Immature natural killer cell (primary cell): ENCODE measurements around the gene MADD. TPM values are rescaled to one million over a fixed set of nuclear protein-coding genes. Genes with fewer than 3 reads are reported as not detected.

Experiments
- DNase-seq, 3 donors: peaks; one replicate each; pipeline ENCODE4 v3.0.0; 2022; ENCODE audit warnings: mixed read lengths in 1 of 3
- H3K27ac Mint-ChIP-seq, 6 donors: one replicate each; pipeline ENCODE4 v1.8.0; 2020; ENCODE audit warnings: mixed read lengths in 6 of 6, mild to moderate bottlenecking in 5 of 6, inconsistent platforms in 4 of 6, moderate library complexity in 3 of 6
- H3K27me3 Mint-ChIP-seq, 3 donors: one replicate each; pipeline ENCODE4 v1.8.0; 2020 to 2021; ENCODE audit warnings: low read depth in 3 of 3, mild to moderate bottlenecking in 3 of 3, mixed read lengths in 3 of 3, moderate library complexity in 3 of 3, inconsistent platforms in 1 of 3
- H3K36me3 Mint-ChIP-seq, 3 donors: one replicate each; pipeline ENCODE4 v1.8.0; 2020; ENCODE audit warnings: mixed read lengths in 3 of 3, inconsistent platforms in 2 of 3, mild to moderate bottlenecking in 2 of 3
- H3K4me1 Mint-ChIP-seq, 2 donors: one replicate each; pipeline ENCODE4 v1.8.0; 2020; ENCODE audit warnings: inconsistent platforms in 2 of 2, mild to moderate bottlenecking in 2 of 2, mixed read lengths in 2 of 2, moderate library complexity in 1 of 2
- H3K4me3 Mint-ChIP-seq, 5 donors: one replicate each; pipeline ENCODE4 v1.8.0; 2020; ENCODE audit warnings: mild to moderate bottlenecking in 5 of 5, mixed read lengths in 5 of 5, inconsistent platforms in 3 of 5, moderate library complexity in 3 of 5
- H3K9me3 Mint-ChIP-seq, 6 donors: one replicate each; pipeline ENCODE4 v1.8.0; 2020; ENCODE audit warnings: mild to moderate bottlenecking in 6 of 6, mixed read lengths in 6 of 6, inconsistent platforms in 4 of 6, moderate library complexity in 3 of 6
- polyA plus RNA-seq, 3 donors: library from polyadenylated mRNA; unstranded; fragments of 300-500 nt; fragmentation: Illumina TruSeq; gene quantifications; one replicate each; pipeline ENCODE4 v1.2.3, GENCODE V29; 2021

MADD gene
- polyA plus RNA-seq, 3 donors from 2014 or later: 14.7 to 42.7 (median 19.3) TPM

DNA sequence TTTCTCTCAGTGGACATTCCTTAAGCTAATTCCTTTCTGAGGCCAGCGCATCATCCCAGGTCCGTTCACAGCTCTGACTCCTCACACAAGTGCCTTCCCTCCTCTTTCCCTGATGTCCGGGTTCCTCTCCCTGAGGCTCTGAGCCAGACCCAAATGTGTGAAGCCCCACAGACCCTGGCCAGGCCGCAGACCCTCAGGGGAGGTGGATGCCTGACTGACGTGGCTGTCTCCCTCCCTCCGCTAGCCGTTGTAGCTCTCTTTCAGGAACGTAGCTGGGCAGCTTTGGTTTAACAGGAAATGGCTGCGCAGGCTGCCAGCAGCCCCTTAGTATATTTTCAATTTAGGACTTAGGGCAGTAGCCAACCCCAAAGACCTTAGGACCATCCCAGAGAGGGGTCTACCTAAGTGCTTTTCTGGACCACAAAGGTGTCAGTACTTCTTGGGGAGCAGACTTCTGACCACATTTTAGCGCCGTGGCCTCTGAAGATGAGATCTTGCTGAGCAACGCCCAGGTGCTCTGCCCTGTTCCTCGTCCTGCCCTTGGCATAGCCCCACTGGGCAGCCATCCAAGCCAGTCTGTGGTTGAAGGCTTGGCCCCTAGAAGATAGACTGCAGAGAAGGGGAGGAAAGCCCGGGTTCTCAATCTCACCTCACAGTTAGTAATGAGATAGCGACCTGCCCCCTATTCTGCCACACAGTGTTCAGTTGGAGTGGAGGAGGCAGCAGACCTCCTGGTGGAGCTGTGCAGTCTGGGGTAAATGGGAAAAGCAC lies 55.5 kb downstream of the MADD start:
- Mint-ChIP-seq H3K4me1 (peaks cover 2 to 9% of the 10 kb centered on the region in 2 donors), H3K27ac (peak overlapping the region in 5 of 6 donors; percentile 24 to 78 (median 64)), H3K4me3 (no peak overlapping the region), H3K36me3 (peaks cover 15 to 41% (median 25%) of the 10 kb centered on the region in 3 donors), H3K9me3 (no peaks in the 10 kb centered on the region), H3K27me3 (peaks cover 5 to 6% (median 5%) of the 10 kb centered on the region in 3 donors)
- peak in 2 of 3 donors; percentile 6 to 7 for DNase-seq

GRCh38 chr11:47326198-47326597 lies 56.3 kb downstream of the MADD start:
- H3K27ac Mint-ChIP-seq: peak overlapping the region in 2 of 6 donors; percentile 19 to 53
- H3K27me3 Mint-ChIP-seq: peaks cover 5 to 6% (median 5%) of the 10 kb centered on the region in 3 donors
- H3K4me1 Mint-ChIP-seq: peaks cover 2 to 9% of the 10 kb centered on the region in 2 donors
- H3K36me3 Mint-ChIP-seq: peaks cover 15 to 38% (median 25%) of the 10 kb centered on the region in 3 donors
- DNase-seq: no peak
- H3K4me3 Mint-ChIP-seq: no peak overlapping the region
- H3K9me3 Mint-ChIP-seq: no peaks in the 10 kb centered on the region

DNA sequence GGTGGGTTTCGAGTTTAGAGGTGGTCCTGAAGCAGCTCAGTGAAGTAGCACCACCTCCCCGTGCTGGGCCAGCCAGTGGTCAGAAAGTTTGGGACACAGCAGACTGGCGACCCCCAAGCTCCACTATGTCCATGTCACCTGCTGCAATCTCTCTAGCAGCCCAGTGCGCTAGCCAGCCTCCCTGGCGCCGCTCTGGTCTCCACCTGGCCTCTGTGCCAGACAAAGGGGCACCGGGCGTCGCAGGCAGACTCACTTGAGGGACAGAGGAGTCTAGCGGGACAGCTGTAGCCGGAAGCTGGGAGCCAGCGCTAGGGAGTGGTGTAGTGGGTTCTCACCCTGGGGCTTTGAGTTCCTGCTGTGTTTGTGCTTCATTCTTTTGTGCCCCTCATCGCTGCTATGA lies 57.1 kb downstream of the MADD start:
- Mint-ChIP-seq H3K27ac (peak overlapping the region in 1 of 6 donors; percentile 19), H3K4me1 (peaks cover 2 to 9% of the 10 kb centered on the region in 2 donors), H3K27me3 (peaks cover 5 to 7% (median 6%) of the 10 kb centered on the region in 3 donors), H3K9me3 (no peaks in the 10 kb centered on the region), H3K36me3 (peaks cover 15 to 30% (median 19%) of the 10 kb centered on the region in 3 donors), H3K4me3 (no peak overlapping the region)
- DNase-seq: no peak

DNA sequence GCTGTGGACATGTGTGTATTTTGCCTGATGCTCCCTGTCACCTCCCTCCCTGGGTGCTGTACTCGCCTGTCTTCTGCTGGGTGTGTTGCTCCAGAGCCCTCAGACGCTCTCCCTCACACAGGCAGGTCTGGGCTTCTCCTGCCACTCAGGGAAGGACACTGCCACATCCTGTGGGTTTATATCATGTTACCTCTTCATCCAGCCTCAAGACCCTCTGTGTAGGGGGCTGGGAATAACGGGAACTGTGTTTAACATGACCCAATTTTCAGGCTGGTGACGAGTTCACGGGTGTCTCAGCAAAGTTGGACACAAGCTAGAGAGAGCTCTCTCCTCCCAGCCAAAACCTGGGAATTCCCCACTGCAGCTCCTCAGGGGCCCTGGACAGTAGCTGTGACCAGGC lies 58.0 kb downstream of the MADD start:
- no peak for DNase-seq
- no peak overlapping the region for H3K4me3 Mint-ChIP-seq
- no peaks in the 10 kb centered on the region for H3K9me3 Mint-ChIP-seq
- H3K36me3 Mint-ChIP-seq: peaks cover 15 to 29% (median 19%) of the 10 kb centered on the region in 3 donors
- peaks cover 5 to 6% (median 6%) of the 10 kb centered on the region in 3 donors for H3K27me3 Mint-ChIP-seq
- peaks cover 2 to 9% of the 10 kb centered on the region in 2 donors for H3K4me1 Mint-ChIP-seq
- peak overlapping the region in 1 of 6 donors; percentile 61 for H3K27ac Mint-ChIP-seq

DNA sequence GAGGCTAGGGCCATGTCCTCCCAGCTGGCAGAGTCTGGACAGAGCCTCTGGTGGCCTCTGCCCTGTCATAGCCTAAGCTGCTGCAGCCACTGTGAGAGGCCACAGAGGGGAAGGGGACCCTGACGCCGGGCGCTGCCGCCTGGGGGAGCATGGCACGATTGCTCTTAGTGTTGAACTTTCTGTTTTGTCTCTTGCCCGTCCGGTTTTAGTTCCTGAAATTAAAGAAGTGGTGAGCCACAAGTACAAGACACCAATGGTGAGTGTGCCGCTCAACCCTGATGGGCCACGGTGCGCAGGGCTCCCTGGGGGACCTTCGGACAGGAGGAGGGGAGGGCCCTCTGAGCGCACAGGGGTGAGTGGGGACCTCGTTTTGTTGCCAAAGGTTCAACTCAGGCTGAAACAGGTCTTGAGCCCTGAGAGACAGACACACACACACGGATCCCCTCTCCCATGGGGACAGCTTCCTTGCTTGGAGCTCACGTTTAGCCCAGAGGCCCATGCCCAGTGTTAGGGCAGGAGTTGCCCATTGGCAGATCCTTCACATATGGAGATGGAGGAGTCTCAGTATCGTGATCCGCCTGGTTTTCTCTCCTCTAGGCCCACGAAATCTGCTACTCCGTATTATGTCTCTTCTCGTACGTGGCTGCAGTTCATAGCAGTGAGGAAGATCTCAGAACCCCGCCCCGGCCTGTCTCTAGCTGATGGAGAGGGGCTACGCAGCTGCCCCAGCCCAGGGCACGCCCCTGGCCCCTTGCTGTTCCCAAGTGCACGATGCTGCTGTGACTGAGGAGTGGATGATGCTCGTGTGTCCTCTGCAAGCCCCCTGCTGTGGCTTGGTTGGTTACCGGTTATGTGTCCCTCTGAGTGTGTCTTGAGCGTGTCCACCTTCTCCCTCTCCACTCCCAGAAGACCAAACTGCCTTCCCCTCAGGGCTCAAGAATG lies 58.8 kb downstream of the MADD start:
- Mint-ChIP-seq H3K27me3 (peaks cover 4 to 6% (median 5%) of the 10 kb centered on the region in 3 donors), H3K4me1 (peaks cover 2 to 9% of the 10 kb centered on the region in 2 donors), H3K9me3 (no peaks in the 10 kb centered on the region), H3K4me3 (no peak overlapping the region), H3K27ac (peak overlapping the region in 2 of 6 donors; percentile 3 to 4), H3K36me3 (peaks cover 15 to 29% (median 19%) of the 10 kb centered on the region in 3 donors)
- DNase-seq: no peak

- peak overlapping the region in 1 of 6 donors; percentile 66 for H3K27ac Mint-ChIP-seq
- peaks cover 15 to 29% (median 19%) of the 10 kb centered on the region in 3 donors for H3K36me3 Mint-ChIP-seq
- H3K27me3 Mint-ChIP-seq: peaks cover 4 to 6% (median 5%) of the 10 kb centered on the region in 3 donors
- H3K9me3 Mint-ChIP-seq: no peaks in the 10 kb centered on the region
- peaks cover 2 to 9% of the 10 kb centered on the region in 2 donors for H3K4me1 Mint-ChIP-seq
- no peak overlapping the region for H3K4me3 Mint-ChIP-seq
- DNase-seq: no peak
Measured at GRCh38 chr11:47329431-47329986, 59.6 kb downstream of the MADD start.

DNA sequence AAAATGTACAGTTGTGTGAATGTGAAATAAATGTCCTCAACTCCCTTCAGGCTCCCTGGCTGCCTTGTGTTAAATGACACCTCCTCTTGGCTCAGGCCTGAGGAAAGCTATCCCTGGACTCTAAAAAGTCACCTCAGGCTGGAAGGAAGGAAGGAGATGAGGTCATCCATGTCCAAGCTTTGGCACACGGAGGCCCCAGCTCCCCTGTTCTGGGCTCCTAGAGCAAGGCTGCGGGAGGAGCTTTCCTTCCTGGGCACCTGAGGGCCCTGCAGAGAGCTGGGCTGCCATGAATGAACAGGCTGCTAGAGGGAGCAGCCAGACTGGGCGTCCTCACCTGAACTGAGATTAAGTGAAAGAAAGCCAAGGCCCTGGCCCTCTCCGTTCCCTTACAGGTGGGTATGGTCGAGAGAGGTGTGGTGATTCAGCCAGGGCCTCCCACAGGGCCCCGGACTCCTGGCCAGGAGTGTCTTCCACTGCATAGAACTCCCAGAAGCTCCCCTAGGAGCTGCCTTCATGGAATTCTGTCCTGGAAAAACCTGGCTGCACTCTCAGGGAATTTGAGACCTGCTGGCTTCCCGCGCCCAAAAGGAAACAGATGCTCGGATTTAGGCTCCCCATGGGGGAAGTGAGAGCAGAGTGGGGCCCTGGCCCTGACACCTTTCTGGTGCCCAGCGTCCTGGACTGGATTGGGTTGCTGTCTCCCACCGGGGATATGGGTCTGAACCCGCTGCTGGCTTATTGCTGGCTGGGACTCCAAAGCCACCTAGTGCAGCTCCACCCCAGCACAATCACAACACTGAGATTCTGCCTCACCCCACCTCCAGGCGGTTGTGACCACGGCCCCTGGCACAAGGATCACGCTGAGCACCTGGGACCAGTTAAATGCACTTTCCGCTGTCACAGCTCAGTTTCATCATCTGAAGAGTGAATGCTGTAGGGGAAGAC lies 60.3 kb downstream of the MADD start:
- no peak overlapping the region for H3K4me3 Mint-ChIP-seq

DNA sequence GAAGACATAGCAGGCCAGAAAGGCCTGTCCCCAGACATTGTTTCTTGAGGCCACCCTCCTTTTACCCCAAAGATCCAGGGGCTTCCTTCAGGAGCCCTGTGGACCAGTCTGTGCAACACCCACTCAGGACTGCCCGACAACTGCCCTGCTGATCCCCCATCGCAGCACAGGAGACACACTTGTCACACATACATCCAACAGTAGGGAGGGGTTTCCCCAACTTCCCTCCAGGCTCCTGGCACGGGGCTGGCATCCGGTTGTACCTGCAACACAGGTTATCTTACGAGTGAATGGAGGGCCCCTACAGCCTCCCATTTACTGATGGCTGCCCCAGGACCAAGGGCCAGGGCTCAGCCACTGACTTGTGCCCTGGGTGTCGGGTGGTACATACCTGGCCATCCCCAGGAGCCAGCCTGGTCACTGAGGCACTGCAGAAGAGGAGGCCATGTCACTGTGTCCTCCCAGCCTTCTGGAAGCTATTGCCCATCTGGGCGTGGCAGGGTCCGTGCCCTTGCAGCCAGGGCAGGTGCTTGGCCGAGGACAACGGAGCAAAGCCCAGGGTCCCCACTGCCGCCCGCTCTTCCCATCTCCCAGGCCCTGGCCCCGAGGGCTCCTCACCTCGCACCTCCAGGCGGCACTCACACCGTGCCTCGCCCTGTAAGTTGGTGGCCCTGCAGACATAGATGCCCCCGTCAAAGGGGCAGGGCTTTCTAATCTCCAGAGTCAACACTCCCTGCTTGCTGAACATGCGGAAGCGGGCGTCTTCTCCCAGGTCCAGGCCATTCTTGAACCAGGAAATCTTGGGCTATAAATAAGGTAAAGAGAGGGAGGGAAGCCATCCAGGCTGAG lies 61.7 kb downstream of the MADD start:
- peaks cover 4 to 18% (median 10%) of the 10 kb centered on the region in 3 donors for H3K36me3 Mint-ChIP-seq
- peak overlapping the region in 3 of 6 donors; percentile 5 to 53 (median 34) for H3K27ac Mint-ChIP-seq
- H3K4me3 Mint-ChIP-seq: no peak overlapping the region
- H3K4me1 Mint-ChIP-seq: no peaks in the 10 kb centered on the region
- no peak for DNase-seq
- peaks cover 0 to 3% (median 1%) of the 10 kb centered on the region in 3 donors for H3K27me3 Mint-ChIP-seq
- no peaks in the 10 kb centered on the region for H3K9me3 Mint-ChIP-seq

More for the DNA sequence above, 60.3 kb downstream of the MADD start:
- Mint-ChIP-seq H3K4me1 (peaks cover 0 to 3% of the 10 kb centered on the region in 2 donors), H3K9me3 (no peaks in the 10 kb centered on the region), H3K27ac (peak overlapping the region in 3 of 6 donors; percentile 4 to 66 (median 28)), H3K36me3 (peaks cover 9 to 23% (median 14%) of the 10 kb centered on the region in 3 donors), H3K27me3 (peaks cover under 1 to 4% (median 3%) of the 10 kb centered on the region in 3 donors)
- no peak for DNase-seq

GRCh38 chr11:47332303-47332711 lies 62.4 kb downstream of the MADD start:
- no peak overlapping the region for H3K4me3 Mint-ChIP-seq
- H3K27me3 Mint-ChIP-seq: peaks cover 0 to 3% (median 1%) of the 10 kb centered on the region in 3 donors
- H3K36me3 Mint-ChIP-seq: peaks cover 3 to 15% (median 8%) of the 10 kb centered on the region in 3 donors
- no peak for DNase-seq
- H3K27ac Mint-ChIP-seq: no peak overlapping the region
- H3K9me3 Mint-ChIP-seq: no peaks in the 10 kb centered on the region
- H3K4me1 Mint-ChIP-seq: no peaks in the 10 kb centered on the region

- Mint-ChIP-seq H3K36me3 (peaks cover under 1 to 11% (median 6%) of the 10 kb centered on the region in 3 donors), H3K9me3 (no peaks in the 10 kb centered on the region), H3K27me3 (peaks cover 0 to 3% (median 1%) of the 10 kb centered on the region in 3 donors), H3K4me1 (no peaks in the 10 kb centered on the region), H3K27ac (no peak overlapping the region), H3K4me3 (no peak overlapping the region)
- DNase-seq: no peak
Measured at GRCh38 chr11:47332791-47333525, 63.0 kb downstream of the MADD start.

GRCh38 chr11:47333526-47333845 lies 63.6 kb downstream of the MADD start:
- Mint-ChIP-seq H3K27me3 (peaks cover 0 to 3% (median under 1%) of the 10 kb centered on the region in 3 donors), H3K27ac (no peak overlapping the region), H3K4me1 (no peaks in the 10 kb centered on the region), H3K36me3 (peaks cover 0 to 10% (median 5%) of the 10 kb centered on the region in 3 donors), H3K9me3 (no peaks in the 10 kb centered on the region), H3K4me3 (no peak overlapping the region)
- no peak for DNase-seq
